WERI-Rb-1 (cell line): ENCODE results near the gene MIER3.

Experiments used
- DNase-seq: peaks from one replicate; pipeline ENCODE4 v3.0.0-alpha.2; 2020
- H3K27ac ChIP-seq: fragments of 250-450 bp; sonication (Bioruptor Pico); 2 replicates; pipeline ENCODE4 v1.5.1; 2020; ENCODE audit warnings: mild to moderate bottlenecking, moderate library complexity
- H3K27me3 ChIP-seq: fragments of 250-450 bp; sonication (Bioruptor Pico); 2 replicates; pipeline ENCODE4 v1.5.1; 2021; ENCODE audit warnings: mild to moderate bottlenecking, low read depth, moderate library complexity; ENCODE audit not compliant: insufficient read depth, severe bottlenecking
- H3K36me3 ChIP-seq: fragments of 250-450 bp; sonication (Bioruptor Pico); 2 replicates; pipeline ENCODE4 v1.5.1; 2020; ENCODE audit warnings: mild to moderate bottlenecking, moderate library complexity
- H3K4me3 ChIP-seq: 2 replicates; pipeline ENCODE4 v1.5.1; 2011; ENCODE audit warnings: low read depth, mild to moderate bottlenecking, control low read depth, low read length
- H3K9me3 ChIP-seq: fragments of 250-450 bp; sonication (Bioruptor Pico); 2 replicates; pipeline ENCODE4 v1.5.1; 2021; ENCODE audit warnings: mild to moderate bottlenecking, moderate library complexity; ENCODE audit not compliant: severe bottlenecking
- CTCF ChIP-seq: IDR thresholded peaks from 2 replicates; pipeline ENCODE4 v1.5.1; 2011; ENCODE audit warnings: low read depth, mild to moderate bottlenecking, control low read depth, inconsistent platforms, low read length

Gene MIER3

GRCh38 chr5:56987171-56987570 lies 35.2 kb upstream of the MIER3 start:
- no peak overlapping the region for H3K27ac ChIP-seq
- no peaks in the 10 kb centered on the region for H3K36me3 ChIP-seq
- no peaks in the 10 kb centered on the region for H3K27me3 ChIP-seq
- no peak overlapping the region for H3K4me3 ChIP-seq
- TF ChIP-seq CTCF = no peak
- DNase-seq = no peak
- no peaks in the 10 kb centered on the region for H3K9me3 ChIP-seq

GRCh38 chr5:56986626-56986947 lies 34.7 kb upstream of the MIER3 start:
- DNase-seq = no peak
- H3K4me3 ChIP-seq = no peak overlapping the region
- no peaks in the 10 kb centered on the region for H3K27me3 ChIP-seq
- no peaks in the 10 kb centered on the region for H3K36me3 ChIP-seq
- H3K9me3 ChIP-seq = no peaks in the 10 kb centered on the region
- H3K27ac ChIP-seq = no peak overlapping the region
- no peak for TF ChIP-seq CTCF

- no peaks in the 10 kb centered on the region for H3K9me3 ChIP-seq
- no peak overlapping the region for H3K27ac ChIP-seq
- H3K27me3 ChIP-seq = no peaks in the 10 kb centered on the region
- no peak overlapping the region for H3K4me3 ChIP-seq
- TF ChIP-seq CTCF = no peak
- H3K36me3 ChIP-seq = no peaks in the 10 kb centered on the region
- peak; percentile 14 for DNase-seq
These were observed 34.2 kb upstream of the MIER3 start for GRCh38 chr5:56985936-56986625.

GRCh38 chr5:56984445-56984844 lies 32.5 kb upstream of the MIER3 start:
- Histone ChIP-seq H3K9me3 (no peaks in the 10 kb centered on the region), H3K36me3 (no peaks in the 10 kb centered on the region), H3K27ac (no peak overlapping the region), H3K27me3 (no peaks in the 10 kb centered on the region), H3K4me3 (no peak overlapping the region)
- no peak for TF ChIP-seq CTCF
- DNase-seq = no peak

GRCh38 chr5:56983593-56984361 lies 31.9 kb upstream of the MIER3 start:
- H3K27ac ChIP-seq = no peak overlapping the region
- H3K4me3 ChIP-seq = no peak overlapping the region
- H3K27me3 ChIP-seq = no peaks in the 10 kb centered on the region
- no peak for TF ChIP-seq CTCF
- no peak for DNase-seq
- no peaks in the 10 kb centered on the region for H3K36me3 ChIP-seq
- no peaks in the 10 kb centered on the region for H3K9me3 ChIP-seq
